Thyroid gland (tissue), 4 donors: ENCODE data around the gene MON1A.

ENCODE experiments used
- CTCF ChIP-seq, 6 experiments: fragments of 200-600 bp in 3 of 6; fragments of 450-650 bp in 3 of 6; sonication (generic) in 3 of 6; IDR thresholded peaks; one replicate each; pipeline ENCODE4 v1.5.1; 2016 to 2019; ENCODE audit warnings: antibody characterized with exemption in 6 of 6, mild to moderate bottlenecking in 2 of 6, inconsistent platforms in 1 of 6, moderate library complexity in 1 of 6
- POLR2A ChIP-seq, 2 donors: fragments of 450-650 bp; IDR thresholded peaks; one replicate each; pipeline ENCODE4 v1.6.1; 2017; ENCODE audit warnings: antibody characterized with exemption in 2 of 2, mild to moderate bottlenecking in 2 of 2, moderate library complexity in 1 of 2

GRCh38 chr3:49876567-49876966, 53.0 kb downstream of the MON1A start:
- TF ChIP-seq CTCF (IDR thresholded peaks at IDR 0.05) (no peak), POLR2A (IDR thresholded peaks at IDR 0.05) (no peak)
